ENCODE data around the gene LGALS9B.
"Not testable (repeated sequence)": the region's sequence is repeated elsewhere in the genome, so short reads cannot be mapped to it uniquely, and the experiment has no call there.

LGALS9B gene

DNA sequence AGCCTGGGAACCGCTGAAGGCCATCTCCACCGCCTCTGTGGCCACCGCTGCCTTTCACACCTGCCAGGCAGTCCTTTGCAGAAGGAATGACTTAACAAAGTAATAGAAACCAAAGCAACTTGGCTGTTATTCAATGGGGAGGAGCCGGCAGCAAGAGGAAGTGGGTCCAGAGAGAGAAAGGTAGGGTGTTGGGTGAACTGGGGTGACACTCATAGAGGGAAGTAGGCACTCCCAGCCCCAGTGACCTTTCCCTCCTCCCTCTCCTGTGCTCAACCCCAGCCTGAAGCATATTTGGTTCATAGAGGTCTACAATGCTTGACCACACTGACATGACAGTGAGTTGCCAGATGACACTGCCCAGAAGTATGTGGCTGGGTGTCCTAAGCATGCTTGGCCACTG, at the start of gene LGALS9B:
TSS of gene LGALS9B (minus strand) at position 93 of the 400 bp plus-strand sequence. CDS start at position 24, 69 bp downstream.
- TF ChIP-seq TEAD4 (IDR thresholded peaks at IDR 0.05); ZBTB7A (IDR thresholded peaks at IDR 0.05; ENCODE audit: low read depth); CEBPB (IDR thresholded peaks at IDR 0.05): not testable (repeated sequence)

DNA sequence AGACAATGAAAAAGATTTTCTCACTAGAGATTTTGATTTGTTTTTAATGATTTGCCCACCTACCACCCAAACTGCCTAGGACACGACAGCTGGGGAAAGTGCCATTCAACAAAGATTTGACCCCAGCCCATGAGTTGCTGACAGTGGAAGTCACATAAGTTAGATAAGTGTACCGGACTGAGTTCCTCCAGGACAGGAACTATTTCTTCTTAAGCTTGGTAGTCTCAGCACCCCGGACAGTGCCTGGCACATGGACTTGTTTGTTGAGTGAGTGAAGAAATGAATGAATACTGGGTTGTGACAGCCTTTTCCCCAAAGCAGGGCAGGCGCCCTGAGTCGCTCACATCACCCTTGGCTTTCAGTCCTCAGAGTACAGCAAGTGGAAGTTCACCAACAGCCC, 26.7 kb downstream of the LGALS9B start:
- peak; percentile 62 for TF ChIP-seq REST (IDR thresholded peaks at IDR 0.05; ENCODE audit: low read depth)
